HG02970 (cell line): ENCODE measurements around the gene P2RY10.
"Not testable (repeated sequence)": the region's sequence is repeated elsewhere in the genome, so short reads cannot be mapped to it uniquely, and the experiment has no call there.

Experiments used
- ATAC-seq: cut with Tn5 transposase; IDR thresholded peaks from one replicate; pipeline ENCODE4 v1.9.1; 2021; ENCODE audit warnings: mild to moderate bottlenecking, moderate library complexity, moderate number of reproducible peaks; ENCODE audit not compliant: unreplicated experiment, low FRiP score

P2RY10 gene, protein sequence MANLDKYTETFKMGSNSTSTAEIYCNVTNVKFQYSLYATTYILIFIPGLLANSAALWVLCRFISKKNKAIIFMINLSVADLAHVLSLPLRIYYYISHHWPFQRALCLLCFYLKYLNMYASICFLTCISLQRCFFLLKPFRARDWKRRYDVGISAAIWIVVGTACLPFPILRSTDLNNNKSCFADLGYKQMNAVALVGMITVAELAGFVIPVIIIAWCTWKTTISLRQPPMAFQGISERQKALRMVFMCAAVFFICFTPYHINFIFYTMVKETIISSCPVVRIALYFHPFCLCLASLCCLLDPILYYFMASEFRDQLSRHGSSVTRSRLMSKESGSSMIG

DNA sequence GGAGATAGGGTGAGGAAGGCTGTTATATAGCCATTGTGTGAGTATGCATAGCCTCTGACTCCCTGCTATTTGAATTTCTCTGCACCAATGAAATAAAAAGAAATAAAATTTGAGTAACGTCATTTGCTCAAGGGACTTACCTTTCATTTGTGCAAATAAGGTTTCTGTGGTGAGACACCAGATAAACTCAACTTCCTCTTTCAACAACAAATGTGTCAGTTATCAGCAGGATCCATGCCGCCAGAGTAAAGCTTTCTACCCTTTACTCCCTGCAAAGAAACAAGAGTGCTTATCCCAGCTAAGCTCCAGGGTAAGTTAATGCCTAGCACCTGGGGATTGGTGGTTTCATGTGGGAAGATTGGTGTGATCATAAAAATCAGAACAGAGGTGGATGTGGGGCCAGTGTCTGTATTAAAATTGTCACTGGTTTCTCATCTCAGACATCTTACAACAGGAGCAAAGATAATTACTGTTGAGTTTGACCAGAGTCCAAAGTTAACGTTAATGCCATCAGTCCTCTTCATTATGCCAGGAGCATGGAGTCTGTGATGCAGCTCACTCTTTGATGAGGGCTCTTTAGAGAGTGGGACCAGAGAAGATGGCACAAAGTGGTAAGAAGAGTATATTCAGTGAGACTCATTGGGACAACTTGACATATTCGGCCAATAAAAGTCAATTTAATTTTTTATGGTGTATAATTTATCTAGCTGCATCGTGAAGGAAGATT lies at the start of gene P2RY10:
P2RY10 (plus strand) TSS at position 206 of the 727 bp plus-strand sequence. CDS start 15,130 bp downstream, outside the sequence.
- ATAC-seq: peak; percentile 63

DNA sequence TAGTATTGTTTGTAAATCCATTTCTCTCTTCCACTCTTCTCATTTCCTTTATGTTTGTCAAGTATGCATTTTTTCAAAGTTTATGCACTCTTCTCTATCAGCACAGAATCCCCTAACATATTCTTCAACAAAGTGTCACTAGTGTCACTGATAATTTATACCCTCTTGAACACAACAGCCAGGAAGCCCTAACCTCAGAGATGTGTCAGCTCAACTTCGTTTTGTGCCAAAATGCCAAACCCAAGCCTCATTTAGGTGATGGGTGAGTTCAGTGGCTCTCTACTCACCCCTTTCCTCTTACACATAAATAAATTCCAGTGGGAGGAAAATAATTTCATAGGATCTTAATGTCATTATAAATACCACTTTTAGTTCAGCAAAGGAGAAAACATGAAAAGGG lies 22.4 kb upstream of the P2RY10 start:
- no peak for ATAC-seq

DNA sequence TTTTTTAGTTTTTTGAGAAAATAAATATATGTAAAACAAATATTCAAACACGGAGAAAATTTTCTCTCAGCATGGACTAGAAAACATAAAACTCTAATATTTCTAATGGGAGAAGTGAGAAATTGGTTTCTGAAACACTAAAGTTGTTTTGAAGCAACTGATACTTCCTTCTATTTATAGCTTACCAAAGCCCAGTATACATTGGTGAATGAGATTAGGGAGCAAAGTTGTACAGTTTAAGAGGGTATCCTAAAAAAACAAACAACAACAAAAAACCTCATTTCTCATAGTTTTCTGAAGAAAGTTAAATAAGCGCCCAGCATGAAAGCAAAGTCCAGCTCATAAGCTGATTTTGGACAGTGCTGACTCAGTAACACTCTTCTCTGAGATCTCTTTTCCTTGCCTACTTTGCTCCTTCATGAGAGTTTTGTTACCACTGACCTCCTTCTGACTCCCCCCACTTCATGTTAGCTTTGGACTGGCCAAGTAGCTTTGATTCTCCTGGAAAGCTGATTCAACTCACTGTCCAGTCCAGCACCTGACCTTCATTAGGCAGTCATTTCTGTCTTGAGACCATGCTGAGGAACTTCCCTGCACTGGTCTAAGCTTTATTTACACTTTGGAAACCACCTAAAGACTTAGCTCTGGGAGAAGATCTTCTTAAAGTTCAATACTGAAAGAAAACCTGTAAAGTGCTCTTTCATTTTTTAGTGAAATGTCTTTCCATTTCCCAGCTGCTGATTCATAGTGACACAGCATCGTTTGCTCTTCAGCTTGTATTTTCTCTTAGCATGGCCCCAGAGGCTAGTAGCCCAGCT lies 21.8 kb upstream of the P2RY10 start:
- ATAC-seq: peak; percentile 92

DNA sequence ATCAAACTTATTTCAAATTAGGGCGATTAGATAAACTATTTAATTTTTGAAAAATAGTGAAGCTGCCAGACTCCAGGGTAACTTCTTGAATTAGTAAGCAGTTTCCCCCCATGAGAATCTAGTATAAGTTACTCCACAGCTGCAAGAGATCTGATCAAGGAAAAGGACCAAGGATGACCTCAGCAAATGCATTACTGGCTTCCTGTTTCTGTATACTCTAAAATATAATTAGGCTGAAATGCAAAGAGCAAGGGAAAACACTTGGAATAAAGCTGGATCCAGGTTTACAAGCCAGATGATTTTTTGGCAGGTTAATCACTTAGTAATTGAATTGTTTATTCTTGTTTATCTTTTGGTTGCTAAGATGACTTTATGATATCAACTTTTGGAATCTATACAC lies 13.4 kb upstream of the P2RY10 start:
- ATAC-seq: no peak

DNA sequence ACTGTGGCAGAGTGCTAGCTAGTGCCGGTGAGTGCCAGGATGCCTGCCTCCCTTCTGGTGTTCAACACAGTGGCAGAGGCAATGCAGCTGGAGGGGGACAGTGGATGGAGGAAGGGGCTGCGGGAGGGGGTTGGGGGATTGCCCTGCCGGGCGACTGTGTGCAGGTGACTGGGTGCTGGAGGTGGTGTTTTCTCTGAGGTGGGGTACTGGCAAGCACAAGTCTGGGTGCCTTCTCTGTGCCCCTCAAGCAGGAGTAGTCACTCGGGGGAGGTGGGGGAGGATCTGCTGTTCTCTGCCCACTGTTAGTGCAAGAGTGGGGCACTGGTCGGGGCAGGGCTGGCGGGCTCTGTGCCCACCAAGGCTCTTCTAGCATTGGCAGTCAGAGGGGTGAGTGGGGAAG lies 10.3 kb upstream of the P2RY10 start:
- no peak for ATAC-seq

DNA sequence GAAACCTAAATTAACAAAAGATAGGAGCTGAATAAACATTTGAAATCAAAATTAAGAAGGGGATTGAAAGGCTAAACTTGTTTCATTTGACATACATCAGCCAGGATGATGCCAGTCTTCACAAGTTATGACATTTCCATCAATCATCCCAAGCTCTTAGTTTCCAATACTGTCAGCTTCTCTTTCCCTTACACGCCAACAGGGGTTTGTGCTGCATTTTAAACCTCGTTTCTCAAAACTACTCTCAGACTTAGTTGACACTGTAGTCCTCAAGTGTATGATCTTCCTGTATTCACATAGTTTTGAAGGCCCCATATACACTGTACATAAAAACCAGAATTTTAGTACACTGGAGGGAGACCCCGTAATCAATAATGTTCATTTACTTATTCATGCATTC lies 840 bp upstream of the P2RY10 start:
- no peak for ATAC-seq

DNA sequence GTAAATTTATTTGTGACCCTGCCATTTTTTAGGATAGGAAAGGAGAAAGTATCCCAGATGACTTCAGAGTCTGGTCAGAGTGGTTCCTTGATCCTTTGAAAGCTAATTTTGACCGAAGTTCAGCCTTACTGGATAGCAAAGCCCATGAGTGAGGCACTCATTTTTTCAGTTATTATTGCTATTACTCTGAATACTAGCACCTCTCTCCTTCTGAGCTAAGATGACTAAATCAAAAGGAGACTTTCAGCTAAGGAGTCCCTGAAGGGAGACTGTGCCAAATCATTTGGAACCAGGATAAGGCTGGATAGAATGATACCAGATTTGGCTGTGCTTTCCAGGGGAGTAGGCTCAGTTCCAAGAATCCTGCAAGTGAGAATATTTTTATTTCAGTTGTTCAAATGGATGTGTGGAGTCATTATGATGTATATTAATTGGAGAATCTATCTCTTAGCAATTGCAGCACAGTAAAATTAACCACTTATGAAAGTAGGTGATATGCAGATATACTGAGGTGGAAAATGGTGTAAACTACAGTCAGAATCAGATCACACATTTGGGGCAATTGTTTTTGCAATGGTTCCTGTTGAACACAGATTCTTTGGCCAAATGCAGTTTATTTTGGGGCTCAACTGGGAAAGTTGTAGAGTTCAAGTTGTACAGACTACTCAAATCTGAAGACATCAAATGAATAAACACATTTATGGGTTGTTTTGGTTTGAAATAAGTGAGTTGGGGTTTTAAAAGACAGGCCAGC lies 1.2 kb downstream of the P2RY10 start:
- no peak for ATAC-seq

DNA sequence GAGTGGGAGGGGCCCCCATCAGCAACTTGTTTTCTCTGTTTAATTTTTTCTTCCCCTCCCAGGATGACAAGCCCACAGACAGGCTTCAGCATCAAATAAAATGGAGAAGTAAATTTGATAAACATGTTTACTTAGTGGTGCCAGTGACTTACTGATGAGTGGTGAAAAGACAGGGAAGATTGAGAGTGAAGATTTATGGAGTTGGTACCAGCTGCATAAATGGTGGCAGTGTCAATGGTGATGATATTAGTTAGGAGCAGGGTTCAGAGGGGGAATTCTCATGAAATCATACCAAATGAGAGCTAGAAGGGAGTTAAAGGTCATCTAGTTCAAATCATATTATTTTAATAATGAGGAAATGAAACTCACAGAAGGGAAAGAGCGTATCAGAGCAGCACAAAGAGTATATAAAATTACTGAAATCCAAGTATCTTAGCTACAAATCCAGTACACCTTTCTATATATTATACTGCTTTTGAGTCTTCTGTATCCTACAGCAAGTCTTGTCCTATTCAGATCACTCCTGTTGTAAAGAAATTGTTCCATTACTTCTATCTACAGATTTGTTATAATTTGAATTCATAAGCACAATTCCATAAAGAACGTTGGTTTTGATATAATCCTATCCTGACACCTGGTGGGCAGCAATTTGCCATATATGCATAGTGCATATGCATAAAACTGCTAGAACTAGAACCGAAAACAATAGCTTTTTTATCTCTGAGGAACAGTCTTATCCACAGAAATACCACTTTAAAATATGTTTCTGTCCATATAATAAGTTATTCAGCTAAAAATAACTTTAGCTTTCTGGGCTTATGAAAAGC lies 5.0 kb downstream of the P2RY10 start:
- no peak for ATAC-seq

DNA sequence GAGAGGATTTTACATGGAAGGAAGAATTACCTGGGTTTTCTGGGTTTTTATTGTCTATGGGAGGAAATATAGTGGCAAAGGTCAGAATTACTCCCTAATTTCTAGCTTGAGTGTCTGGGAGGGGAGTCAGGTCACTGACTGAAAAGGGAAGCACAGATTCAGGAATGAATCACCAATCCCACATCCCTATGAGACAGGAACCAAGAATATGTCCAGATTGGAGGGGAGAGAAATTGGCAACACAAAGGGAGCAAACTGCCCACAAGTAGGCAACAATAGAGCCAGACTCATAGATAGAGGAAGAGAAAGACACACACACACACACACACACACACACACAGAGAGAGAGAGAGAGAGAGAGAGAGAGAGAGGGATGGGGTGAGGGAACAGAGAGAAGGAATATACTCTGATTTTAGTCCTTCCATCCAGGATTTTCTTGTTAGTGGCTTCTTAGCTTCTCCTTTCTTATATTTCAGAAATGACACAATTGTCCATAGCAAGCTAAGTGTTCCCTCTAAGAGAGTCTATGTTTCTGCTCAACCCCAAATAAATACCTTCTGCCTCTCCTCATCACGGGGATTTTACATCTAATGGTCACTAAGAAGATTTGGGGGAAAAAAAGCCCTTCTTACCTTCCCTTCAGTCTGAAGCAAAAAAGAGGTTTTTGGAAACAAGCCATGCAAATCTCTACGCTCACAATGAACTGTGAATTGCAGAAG lies 12.0 kb downstream of the P2RY10 start:
- peak; percentile 16 for ATAC-seq

DNA sequence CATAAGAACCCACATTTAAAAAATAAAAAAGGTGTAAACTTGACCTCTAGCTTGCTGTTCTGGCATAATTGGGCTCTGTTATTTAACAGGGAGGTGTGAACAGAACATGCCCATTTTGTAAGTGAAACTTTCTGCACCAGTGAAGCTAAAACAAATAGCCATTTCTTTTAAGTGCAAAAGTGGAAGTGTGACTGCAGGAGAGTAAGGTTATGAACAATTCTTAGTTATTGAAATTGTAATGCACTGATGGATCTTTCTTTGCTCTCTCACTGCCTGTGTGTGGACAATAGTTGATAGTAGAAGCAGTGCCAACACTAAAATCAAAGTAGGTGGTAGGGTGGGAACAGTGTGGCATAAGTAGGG lies 12.6 kb downstream of the P2RY10 start:
- ATAC-seq: peak; percentile 67

DNA sequence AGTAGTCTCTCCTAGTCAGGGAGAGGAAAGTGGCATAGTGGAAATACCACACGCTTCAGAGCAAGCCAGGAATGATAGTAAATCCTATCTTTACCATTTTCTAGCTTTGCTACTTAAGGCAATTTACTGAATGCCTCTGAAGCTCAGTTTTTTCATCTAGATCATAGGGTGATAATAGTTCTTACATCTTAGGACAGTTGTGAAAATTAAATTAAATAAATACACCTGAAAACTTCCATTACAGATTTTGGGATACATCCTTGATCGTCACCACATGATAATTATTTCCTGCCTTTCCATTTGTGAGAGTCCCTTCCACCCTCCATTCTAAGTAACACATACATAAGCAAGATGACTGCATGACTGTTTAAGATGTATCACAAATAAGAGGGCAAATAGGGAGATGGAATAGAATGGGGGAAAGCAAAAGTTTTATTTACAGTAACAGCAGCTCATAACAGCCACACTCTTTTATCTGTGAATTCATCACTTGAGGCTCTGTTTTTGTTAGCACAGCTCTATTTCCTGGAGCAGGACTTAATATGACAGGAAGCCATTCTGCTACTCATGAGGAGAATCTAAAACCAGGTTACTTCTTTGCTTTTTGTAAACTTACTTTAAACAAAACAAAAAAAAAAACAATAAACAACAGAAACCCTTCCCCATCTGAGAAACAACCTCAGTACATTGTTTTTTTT lies 13.4 kb downstream of the P2RY10 start:
- ATAC-seq: no peak

DNA sequence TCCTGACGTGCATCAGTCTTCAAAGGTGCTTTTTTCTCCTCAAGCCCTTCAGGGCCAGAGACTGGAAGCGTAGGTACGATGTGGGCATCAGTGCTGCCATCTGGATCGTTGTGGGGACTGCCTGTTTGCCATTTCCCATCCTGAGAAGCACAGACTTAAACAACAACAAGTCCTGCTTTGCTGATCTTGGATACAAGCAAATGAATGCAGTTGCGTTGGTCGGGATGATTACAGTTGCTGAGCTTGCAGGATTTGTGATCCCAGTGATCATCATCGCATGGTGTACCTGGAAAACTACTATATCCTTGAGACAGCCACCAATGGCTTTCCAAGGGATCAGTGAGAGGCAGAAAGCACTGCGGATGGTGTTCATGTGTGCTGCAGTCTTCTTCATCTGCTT lies 15.7 kb downstream of the P2RY10 start:
- ATAC-seq: no peak

DNA sequence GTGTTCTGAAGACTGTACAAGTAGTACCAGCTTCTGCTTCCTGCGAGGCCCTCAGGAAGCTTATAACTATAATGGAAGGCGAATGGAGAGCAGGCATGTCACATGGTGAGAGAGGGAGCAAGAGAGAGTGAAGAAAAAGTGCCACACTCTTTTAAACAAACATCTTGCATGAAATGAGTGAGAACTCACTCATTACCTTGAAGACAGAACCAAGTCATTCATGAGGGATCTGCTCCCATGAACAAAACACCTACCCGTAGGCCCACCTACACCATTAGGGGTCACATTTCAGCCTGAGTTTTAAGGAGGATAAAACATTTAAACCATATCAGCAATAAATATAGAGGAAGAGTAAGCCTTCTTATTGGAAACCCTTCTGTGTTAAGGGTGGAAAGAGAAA lies 19.4 kb downstream of the P2RY10 start:
- no peak for ATAC-seq

DNA sequence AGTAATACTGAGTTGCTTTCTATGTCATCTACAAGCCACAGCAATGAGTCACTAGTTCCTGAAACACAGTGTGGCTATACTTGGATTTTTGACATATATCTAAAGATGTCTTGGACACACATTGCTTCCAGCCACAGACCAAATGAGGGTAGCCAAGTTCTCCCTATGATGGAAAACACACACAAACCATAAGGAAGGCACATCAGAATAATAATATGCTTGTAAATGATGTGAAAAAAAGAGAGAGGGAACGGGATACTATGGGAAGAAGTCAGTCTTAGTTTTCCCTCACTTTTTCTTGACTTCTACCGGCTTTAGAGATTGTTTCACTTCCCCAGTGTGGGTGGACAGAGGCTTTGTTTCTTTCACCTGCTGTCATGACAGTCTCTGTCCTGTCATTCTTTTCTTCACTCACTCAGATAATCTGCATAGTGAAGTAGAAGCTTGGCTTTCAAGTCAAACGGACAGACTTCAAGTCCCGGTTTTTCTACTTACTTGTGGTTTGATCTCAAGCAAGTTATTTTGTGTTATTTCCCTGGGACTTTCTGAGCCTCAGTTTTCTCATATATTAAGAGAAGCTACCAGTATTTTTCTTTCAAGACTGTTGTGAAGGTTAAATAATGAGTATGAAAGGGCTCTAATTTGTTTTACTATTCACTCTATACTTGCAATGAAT lies 34.7 kb downstream of the P2RY10 start:
- ATAC-seq: peak; percentile 95

DNA sequence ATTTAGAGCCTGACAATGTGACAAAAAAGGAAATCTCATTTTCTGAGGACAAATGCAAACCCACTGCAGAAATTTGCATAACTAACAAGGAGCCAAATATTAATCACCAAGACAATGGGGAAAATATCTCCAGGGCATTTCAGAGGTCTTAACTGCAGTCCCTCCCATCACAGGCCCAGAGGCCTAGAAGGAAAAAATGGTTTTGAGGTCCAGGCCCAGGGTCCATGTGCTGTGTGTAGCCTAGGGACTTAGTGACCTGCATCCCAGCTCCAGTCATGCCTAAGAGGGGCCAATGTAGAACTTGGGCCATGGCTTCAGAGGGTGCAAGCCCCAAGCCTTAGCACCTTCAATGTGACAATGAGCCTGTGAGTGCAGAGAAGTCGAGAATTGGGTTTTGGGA lies 44.2 kb downstream of the P2RY10 start:
- no peak for ATAC-seq

DNA sequence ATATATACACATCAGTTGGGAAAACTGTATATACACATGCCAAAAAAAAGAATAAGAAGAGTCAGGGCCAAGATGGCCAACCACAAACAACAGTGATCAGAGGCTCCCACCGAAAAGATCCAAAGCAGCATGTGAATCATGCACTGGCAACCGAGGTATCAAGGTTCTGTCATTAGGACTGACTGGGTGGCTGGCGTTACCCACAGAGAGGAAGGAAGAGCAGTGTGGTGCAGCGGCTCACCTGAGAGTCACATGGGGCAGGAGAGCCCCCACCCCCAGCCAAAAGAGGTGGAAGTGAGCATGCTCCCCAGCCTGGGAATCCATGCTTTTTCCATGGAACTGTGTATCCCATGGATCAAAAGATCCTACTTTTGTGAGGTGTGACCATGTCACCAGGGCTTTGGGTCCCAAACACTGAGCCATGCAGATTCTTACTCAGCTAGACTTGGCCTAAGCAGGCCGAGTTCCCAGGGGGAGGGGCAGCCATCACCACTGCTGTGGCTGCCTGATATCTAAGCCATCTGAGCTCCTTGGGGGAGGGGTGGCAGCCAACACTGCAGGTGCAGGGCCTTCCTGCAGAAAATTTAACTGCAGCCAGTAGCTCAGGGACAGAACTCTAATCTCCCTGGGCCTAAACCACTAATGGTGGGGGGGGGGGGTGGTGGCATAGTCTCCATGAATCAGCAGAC lies 52.8 kb downstream of the P2RY10 start:
- ATAC-seq: no peak

DNA sequence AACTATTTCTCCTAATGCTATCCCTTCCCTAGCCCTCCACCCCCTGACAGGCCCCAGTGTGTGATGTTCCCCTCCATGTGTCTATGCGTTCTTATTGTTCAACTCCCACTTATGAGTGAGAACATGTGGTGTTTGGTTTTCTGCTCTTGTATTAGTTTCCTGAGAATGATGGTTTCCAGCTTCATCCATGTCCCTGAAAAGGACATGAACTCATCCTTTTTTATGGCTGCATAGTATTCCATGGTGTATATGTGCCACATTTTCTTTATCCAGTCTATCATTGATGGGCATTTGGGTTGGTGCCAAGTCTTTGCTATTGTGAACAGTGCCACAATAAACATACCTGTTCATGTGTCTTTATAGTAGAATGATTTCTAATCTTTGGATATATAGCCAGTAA lies 62.3 kb downstream of the P2RY10 start:
- not testable (repeated sequence) for ATAC-seq
